ENCODE data around the gene CDH26. TPM values are rescaled to one million over a fixed set of nuclear protein-coding genes. Genes with fewer than 3 reads are reported as not detected.

The CDH26 gene
- total RNA-seq, 1 donor: 8.1 TPM

GRCh38 chr20:60057866-60058807, 99.9 kb downstream of the CDH26 start:
- DNase-seq (ENCODE audit: low read depth in 2 of 3, low spot score in 2 of 3): peak in 2 of 3 donors; percentile 89 to 96

- DNase-seq (ENCODE audit: low read depth in 2 of 3, low spot score in 2 of 3): peak in 2 of 3 donors; percentile 35 to 62
Measured at GRCh38 chr20:60058879-60059278, 100.7 kb downstream of the CDH26 start.

- DNase-seq (ENCODE audit: low read depth in 2 of 3, low spot score in 2 of 3): no peak
Measured at GRCh38 chr20:60060006-60060557, 101.9 kb downstream of the CDH26 start.

DNA sequence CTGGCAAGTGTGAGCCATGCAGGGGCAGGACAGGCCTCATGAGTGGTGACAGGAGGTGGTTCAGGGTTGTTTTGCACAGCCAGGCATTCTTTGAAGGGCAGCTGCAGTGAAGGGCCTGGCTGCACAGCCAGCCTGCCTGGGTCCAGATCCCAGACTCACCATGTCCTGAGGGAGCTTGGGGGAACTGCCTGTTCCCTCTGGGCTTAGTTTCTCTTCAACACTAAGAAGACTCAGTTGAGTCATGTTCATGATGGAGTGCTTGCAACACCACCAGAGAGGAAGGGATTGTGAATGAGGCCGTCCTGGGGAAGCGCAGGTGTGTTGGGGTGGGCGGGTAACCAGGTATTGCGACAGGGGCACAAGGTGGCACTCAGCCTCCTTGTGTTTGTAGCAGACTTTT, 102.4 kb downstream of the CDH26 start:
- no peak for DNase-seq (ENCODE audit: low read depth in 2 of 3, low spot score in 2 of 3)

GRCh38 chr20:60062431-60063047, 104.3 kb downstream of the CDH26 start:
- DNase-seq (ENCODE audit: low read depth in 2 of 3, low spot score in 2 of 3): no peak

- no peak for DNase-seq (ENCODE audit: low read depth in 2 of 3, low spot score in 2 of 3)
Measured at GRCh38 chr20:60063048-60063451, 104.8 kb downstream of the CDH26 start.

DNA sequence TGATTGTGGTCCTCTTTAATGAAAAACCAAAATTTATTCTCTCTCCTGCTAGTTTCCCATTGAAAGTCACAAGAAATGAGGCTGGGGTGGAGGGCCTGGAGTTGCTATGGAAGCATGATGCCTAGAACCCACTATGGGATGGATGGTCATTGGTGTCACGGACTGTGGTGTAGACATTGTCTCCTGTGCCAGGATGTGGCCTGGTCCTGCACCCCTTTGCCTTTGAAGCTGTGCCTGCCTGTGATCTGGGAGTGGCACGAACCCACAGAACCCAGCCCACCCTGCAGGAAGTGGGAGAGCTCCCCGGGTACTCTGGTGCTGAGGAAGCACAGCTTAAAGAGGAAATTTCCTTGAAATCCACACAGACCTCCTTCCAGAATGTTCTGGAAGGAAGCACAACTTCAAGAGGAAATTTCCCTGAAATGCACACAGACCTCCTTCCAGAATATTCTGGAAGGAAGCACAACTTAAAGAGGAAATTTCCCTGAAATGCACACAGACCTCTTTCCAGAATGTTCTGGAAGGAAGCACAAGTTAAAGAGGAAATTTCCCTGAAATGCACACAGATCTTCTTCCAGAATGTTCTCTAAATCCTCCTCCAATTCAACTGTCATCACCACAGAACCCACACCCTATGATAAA, 105.6 kb downstream of the CDH26 start:
- DNase-seq (ENCODE audit: low read depth in 2 of 3, low spot score in 2 of 3): no peak

Other genes starting within 250 kb of the CDH26 start
- gene SYCP2, start 24.8 kb upstream of the CDH26 start, total RNA-seq: 0.27 TPM
- 8.1 TPM for gene PPP1R3D, start 18.1 kb upstream of the CDH26 start, total RNA-seq
- gene FAM217B, start 18.0 kb upstream of the CDH26 start, total RNA-seq: 2.7 TPM

Measured in hematopoietic multipotent progenitor cell (in vitro differentiated cells).